ENCODE data around the gene CRX. TPM values are rescaled to one million over a fixed set of nuclear protein-coding genes. Genes with fewer than 3 reads are reported as not detected.

The CRX gene
- total RNA-seq, 1 donor from 2014 or later: 0.19 TPM

DNA sequence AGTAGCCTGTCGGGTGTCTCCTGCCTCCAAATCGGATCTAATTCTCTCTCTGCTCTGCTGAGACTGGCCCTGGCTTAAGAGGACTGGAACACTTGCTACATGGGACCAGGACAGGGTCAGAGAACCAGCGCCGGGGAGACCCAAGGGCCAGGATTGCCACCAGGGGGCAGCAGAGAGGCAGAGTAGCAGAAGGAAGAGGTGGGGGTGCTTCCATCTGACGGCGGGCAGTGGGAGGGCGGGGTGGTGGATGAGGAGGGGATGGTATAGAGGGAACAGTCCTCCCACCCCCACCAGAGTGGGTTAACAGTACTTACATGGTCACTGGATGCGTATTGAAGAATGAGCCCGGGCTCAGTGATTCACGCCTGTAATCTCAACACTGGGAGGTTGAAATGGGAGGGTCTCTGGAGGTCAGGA, 31.3 kb upstream of the CRX start:
- no peak overlapping the region for H3K4me3 Mint-ChIP-seq
- Histone ChIP-seq H3K9ac (no peak overlapping the region), H2AFZ (replicated peaks) (no peak overlapping the region), H3K9me3 (ENCODE audit: low read depth) (peaks cover 5% of the 10 kb centered on the region), H3F3A (ENCODE audit: low read depth) (peaks cover 42% of the 10 kb centered on the region), H3K4me1 (peaks cover 3% of the 10 kb centered on the region), H4K20me1 (ENCODE audit: low read depth) (no peaks in the 10 kb centered on the region), H3K4me3 (no peak overlapping the region), H3K79me2 (ENCODE audit: low read depth) (no peaks in the 10 kb centered on the region), H3K36me3 (no peaks in the 10 kb centered on the region), H3K27me3 (no peaks in the 10 kb centered on the region), H3K27ac (peak overlapping the region; percentile 19), H3K4me2 (peak overlapping the region; percentile 28)
- H3K4me1 Mint-ChIP-seq: peaks cover 8% of the 10 kb centered on the region
- peaks cover 3% of the 10 kb centered on the region for H3K9me3 Mint-ChIP-seq
- TF ChIP-seq, protein P1, sequence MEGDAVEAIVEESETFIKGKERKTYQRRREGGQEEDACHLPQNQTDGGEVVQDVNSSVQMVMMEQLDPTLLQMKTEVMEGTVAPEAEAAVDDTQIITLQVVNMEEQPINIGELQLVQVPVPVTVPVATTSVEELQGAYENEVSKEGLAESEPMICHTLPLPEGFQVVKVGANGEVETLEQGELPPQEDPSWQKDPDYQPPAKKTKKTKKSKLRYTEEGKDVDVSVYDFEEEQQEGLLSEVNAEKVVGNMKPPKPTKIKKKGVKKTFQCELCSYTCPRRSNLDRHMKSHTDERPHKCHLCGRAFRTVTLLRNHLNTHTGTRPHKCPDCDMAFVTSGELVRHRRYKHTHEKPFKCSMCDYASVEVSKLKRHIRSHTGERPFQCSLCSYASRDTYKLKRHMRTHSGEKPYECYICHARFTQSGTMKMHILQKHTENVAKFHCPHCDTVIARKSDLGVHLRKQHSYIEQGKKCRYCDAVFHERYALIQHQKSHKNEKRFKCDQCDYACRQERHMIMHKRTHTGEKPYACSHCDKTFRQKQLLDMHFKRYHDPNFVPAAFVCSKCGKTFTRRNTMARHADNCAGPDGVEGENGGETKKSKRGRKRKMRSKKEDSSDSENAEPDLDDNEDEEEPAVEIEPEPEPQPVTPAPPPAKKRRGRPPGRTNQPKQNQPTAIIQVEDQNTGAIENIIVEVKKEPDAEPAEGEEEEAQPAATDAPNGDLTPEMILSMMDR (IDR thresholded peaks at IDR 0.05): peak; percentile 96
- TF ChIP-seq EZH2 (IDR thresholded peaks at IDR 0.05): no peak
- H3K27ac Mint-ChIP-seq: no peak overlapping the region
- DNase-seq (ENCODE audit: low spot score): peak; percentile 96
- peaks cover 4% of the 10 kb centered on the region for H3K36me3 Mint-ChIP-seq
- peaks cover 4% of the 10 kb centered on the region for H3K27me3 Mint-ChIP-seq (ENCODE audit: insufficient read depth, low read depth)

DNA sequence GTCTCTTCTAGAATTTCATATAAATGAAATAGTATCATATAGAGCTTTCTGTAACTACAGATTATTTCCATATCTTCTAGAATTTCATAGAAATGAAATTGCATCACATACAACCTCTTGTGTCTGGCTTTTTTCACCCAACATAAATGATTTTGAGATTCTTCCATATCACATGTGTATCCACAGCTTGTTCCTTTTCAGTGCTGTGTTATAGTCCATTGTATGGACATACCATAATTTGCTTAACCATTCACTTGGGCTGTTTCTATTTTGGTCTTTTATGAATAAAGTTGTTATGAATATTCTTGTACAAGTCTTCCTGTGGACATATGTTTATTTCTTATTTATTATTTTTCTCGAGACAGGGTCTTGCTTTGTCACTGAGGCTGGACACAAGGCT, 29.1 kb upstream of the CRX start:
- Histone ChIP-seq H3K4me3 (no peak overlapping the region), H3K27ac (no peak overlapping the region), H3K27me3 (no peaks in the 10 kb centered on the region), H3F3A (ENCODE audit: low read depth) (peaks cover 28% of the 10 kb centered on the region), H3K4me1 (peaks cover 3% of the 10 kb centered on the region), H3K36me3 (no peaks in the 10 kb centered on the region), H3K79me2 (ENCODE audit: low read depth) (no peaks in the 10 kb centered on the region), H3K9ac (no peak overlapping the region), H3K9me3 (ENCODE audit: low read depth) (peaks cover 5% of the 10 kb centered on the region), H2AFZ (replicated peaks) (no peak overlapping the region), H4K20me1 (ENCODE audit: low read depth) (no peaks in the 10 kb centered on the region), H3K4me2 (no peak overlapping the region)
- peaks cover 3% of the 10 kb centered on the region for H3K9me3 Mint-ChIP-seq
- no peak overlapping the region for H3K4me3 Mint-ChIP-seq
- H3K4me1 Mint-ChIP-seq: peaks cover 8% of the 10 kb centered on the region
- H3K27ac Mint-ChIP-seq: no peak overlapping the region
- no peak for TF ChIP-seq EZH2phosphoT487 (IDR thresholded peaks at IDR 0.05)
- no peak for TF ChIP-seq EZH2 (IDR thresholded peaks at IDR 0.05)
- TF ChIP-seq, protein P1 (IDR thresholded peaks at IDR 0.05): no peak
- H3K27me3 Mint-ChIP-seq (ENCODE audit: insufficient read depth, low read depth): peaks cover 8% of the 10 kb centered on the region
- DNase-seq (ENCODE audit: low spot score): no peak
- peaks cover 4% of the 10 kb centered on the region for H3K36me3 Mint-ChIP-seq

DNA sequence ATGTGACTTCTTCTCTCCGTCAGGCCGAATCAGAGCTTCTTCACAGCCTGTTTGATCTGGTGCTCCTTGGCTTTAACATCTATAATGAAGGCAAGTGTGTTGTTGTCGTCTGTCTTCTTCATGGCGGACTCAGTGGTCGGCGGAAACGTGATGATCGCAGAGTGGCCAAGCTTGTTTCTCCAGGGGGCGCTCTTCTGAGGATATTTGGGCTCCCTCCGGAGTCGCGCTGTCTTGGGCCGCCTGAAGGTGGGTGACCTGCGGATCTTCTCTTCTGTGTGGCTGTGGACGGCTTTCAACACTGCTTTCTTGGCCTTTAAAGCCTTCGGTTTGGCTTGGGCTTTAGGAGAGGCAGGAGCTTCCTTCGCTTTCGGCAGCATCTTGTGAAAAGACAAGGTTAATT, 27.2 kb upstream of the CRX start:
- Histone ChIP-seq H3K9me3 (ENCODE audit: low read depth) (peaks cover 5% of the 10 kb centered on the region), H3F3A (ENCODE audit: low read depth) (peaks cover 20% of the 10 kb centered on the region), H3K4me3 (no peak overlapping the region), H3K27ac (no peak overlapping the region), H4K20me1 (ENCODE audit: low read depth) (no peaks in the 10 kb centered on the region), H3K79me2 (ENCODE audit: low read depth) (no peaks in the 10 kb centered on the region), H3K36me3 (no peaks in the 10 kb centered on the region), H3K27me3 (no peaks in the 10 kb centered on the region), H3K9ac (no peak overlapping the region), H3K4me2 (no peak overlapping the region), H2AFZ (replicated peaks) (no peak overlapping the region), H3K4me1 (peaks cover 13% of the 10 kb centered on the region)
- Mint-ChIP-seq H3K9me3 (peaks cover 7% of the 10 kb centered on the region), H3K27ac (no peak overlapping the region), H3K27me3 (ENCODE audit: insufficient read depth, low read depth) (peaks cover 14% of the 10 kb centered on the region), H3K4me1 (peaks cover 3% of the 10 kb centered on the region), H3K4me3 (no peak overlapping the region), H3K36me3 (no peaks in the 10 kb centered on the region)
- TF ChIP-seq EZH2 (IDR thresholded peaks at IDR 0.05): no peak
- TF ChIP-seq, protein P1 (IDR thresholded peaks at IDR 0.05): peak; percentile 37
- DNase-seq (ENCODE audit: low spot score): peak; percentile 21

Data from neural progenitor cell (in vitro differentiated cells).